ENCODE results near the gene CDH12. TPM values are rescaled to one million over a fixed set of nuclear protein-coding genes. Genes with fewer than 3 reads are reported as not detected.
"Not testable (repeated sequence)": the region's sequence is repeated elsewhere in the genome, so short reads cannot be mapped to it uniquely, and the experiment has no call there.

CDH12 gene
- total RNA-seq, 2 donors from 2014 or later, result 0.14 to 1.0 TPM

DNA sequence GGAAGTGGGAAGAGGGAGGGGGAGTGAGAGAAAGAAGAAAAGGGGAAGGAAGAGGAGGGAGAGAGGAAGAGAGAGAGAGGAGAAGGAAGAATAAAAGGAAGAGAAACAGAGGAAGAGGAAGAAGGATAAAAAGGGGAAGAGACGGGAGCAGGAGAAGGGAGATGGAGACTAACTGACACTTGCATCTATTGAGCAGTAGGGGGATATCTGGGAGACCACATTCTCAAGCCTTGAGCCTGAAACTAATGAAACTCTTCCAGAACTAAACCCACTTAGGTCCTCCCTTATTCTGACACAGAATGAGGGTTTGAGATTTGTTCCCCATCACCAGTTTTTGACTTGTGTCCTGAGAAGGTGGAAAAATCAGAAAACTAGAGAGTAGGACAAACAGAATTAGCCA, 533.3 kb downstream of the CDH12 start:
- no peak for DNase-seq (ENCODE audit: low spot score)
- no peaks in the 10 kb centered on the region for H3K9me3 ChIP-seq
- H3K27ac ChIP-seq, result no peak overlapping the region
- intact Hi-C loops (cut with DNase I), result no loop called here
- no peaks in the 10 kb centered on the region for H3K27me3 ChIP-seq (replicated peaks; ENCODE audit: insufficient read depth)
- TF ChIP-seq POLR2AphosphoS5 (IDR thresholded peaks at IDR 0.05) (no peak), POLR2A (IDR thresholded peaks at IDR 0.05) (no peak)
- TF ChIP-seq, protein P1, sequence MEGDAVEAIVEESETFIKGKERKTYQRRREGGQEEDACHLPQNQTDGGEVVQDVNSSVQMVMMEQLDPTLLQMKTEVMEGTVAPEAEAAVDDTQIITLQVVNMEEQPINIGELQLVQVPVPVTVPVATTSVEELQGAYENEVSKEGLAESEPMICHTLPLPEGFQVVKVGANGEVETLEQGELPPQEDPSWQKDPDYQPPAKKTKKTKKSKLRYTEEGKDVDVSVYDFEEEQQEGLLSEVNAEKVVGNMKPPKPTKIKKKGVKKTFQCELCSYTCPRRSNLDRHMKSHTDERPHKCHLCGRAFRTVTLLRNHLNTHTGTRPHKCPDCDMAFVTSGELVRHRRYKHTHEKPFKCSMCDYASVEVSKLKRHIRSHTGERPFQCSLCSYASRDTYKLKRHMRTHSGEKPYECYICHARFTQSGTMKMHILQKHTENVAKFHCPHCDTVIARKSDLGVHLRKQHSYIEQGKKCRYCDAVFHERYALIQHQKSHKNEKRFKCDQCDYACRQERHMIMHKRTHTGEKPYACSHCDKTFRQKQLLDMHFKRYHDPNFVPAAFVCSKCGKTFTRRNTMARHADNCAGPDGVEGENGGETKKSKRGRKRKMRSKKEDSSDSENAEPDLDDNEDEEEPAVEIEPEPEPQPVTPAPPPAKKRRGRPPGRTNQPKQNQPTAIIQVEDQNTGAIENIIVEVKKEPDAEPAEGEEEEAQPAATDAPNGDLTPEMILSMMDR (IDR thresholded peaks at IDR 0.05), result no peak
- H3K4me1 ChIP-seq (replicated peaks), result no peaks in the 10 kb centered on the region
- no peak overlapping the region for H3K4me3 ChIP-seq
- H3K36me3 ChIP-seq, result no peaks in the 10 kb centered on the region
- WGBS, result 31% methylated on average over 1 of the region's 1 CpG

DNA sequence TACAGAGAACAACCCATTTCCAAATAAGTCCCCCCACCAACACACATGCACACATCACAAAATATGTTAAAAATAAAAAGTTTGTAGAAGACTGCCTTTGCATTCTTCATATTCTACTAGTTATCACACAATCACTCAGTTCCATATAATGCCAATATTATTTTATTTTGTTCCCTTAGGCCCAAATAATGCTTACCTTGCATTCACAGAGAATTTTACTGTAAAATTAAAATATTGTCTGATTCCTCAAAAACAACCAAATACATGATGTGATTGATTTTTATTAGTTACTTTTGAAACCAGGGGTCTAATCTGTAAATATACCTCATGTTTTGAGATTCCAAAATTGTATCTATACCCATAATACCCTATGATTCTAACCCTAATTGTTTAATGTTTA, 536.9 kb downstream of the CDH12 start:
- no peaks in the 10 kb centered on the region for H3K9me3 ChIP-seq
- H3K27ac ChIP-seq, result no peak overlapping the region
- H3K4me3 ChIP-seq, result no peak overlapping the region
- TF ChIP-seq POLR2AphosphoS5 (IDR thresholded peaks at IDR 0.05) (no peak), POLR2A (IDR thresholded peaks at IDR 0.05) (no peak)
- TF ChIP-seq, protein P1 (IDR thresholded peaks at IDR 0.05), result no peak
- no peaks in the 10 kb centered on the region for H3K36me3 ChIP-seq
- intact Hi-C loops (cut with DNase I), result no loop called here
- no peaks in the 10 kb centered on the region for H3K4me1 ChIP-seq (replicated peaks)
- no peak for DNase-seq (ENCODE audit: low spot score)
- H3K27me3 ChIP-seq (replicated peaks; ENCODE audit: insufficient read depth), result no peaks in the 10 kb centered on the region

DNA sequence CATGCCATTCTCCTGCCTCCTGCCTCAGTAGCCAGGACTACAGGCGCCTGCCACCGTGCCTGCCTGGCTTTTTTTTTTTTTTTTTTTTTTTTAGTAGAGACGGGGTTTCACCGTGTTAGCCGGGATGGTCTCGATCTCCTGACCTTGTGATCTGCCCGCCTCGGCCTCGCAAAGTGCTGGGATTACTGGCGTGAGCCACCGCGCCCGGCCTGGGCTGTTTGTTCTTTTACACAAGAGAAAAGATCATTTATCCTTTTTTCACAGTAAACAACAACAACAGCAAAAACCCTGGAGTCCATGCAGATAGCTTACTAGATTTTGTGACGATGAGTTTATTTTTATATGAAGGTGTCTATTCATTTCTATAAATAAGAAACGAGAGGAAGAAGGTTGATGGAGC, 538.1 kb downstream of the CDH12 start:
- DNase-seq (ENCODE audit: low spot score); H3K4me1 ChIP-seq (replicated peaks); H3K27ac ChIP-seq; H3K4me3 ChIP-seq; H3K36me3 ChIP-seq; H3K27me3 ChIP-seq (replicated peaks; ENCODE audit: insufficient read depth); intact Hi-C loops (cut with DNase I); H3K9me3 ChIP-seq: not testable (repeated sequence)
- WGBS, result 92% methylated on average over 15 of the region's 15 CpGs

DNA sequence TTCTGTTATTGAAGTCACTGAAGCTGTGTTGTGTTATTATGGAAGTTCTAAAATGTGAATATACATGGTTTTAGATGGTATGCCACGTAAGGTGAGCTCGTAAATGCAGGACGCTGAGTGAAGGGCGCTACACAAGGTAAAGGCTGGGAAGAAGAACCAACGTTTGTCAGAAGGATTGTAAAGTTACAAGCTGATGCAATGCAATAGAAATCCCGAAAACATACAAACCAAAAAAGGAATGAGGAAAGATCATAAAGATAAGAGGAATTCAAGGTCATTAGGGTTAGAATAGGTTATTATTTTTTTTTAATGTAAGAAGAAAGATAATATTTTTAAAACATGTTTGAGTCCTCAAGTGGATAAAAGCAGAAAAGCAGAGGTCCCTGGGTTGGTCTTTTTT, 538.6 kb downstream of the CDH12 start:
- DNase-seq (ENCODE audit: low spot score), result no peak
- Histone ChIP-seq H3K9me3 (no peaks in the 10 kb centered on the region), H3K4me3 (no peak overlapping the region), H3K36me3 (no peaks in the 10 kb centered on the region), H3K27me3 (replicated peaks; ENCODE audit: insufficient read depth) (no peaks in the 10 kb centered on the region), H3K27ac (no peak overlapping the region), H3K4me1 (replicated peaks) (no peaks in the 10 kb centered on the region)
- TF ChIP-seq, protein P1 (IDR thresholded peaks at IDR 0.05), result no peak
- TF ChIP-seq POLR2AphosphoS5 (IDR thresholded peaks at IDR 0.05) (no peak), POLR2A (IDR thresholded peaks at IDR 0.05) (no peak)
- intact Hi-C loops (cut with DNase I), result no loop called here
- WGBS, result 71% methylated on average over 6 of the region's 6 CpGs

DNA sequence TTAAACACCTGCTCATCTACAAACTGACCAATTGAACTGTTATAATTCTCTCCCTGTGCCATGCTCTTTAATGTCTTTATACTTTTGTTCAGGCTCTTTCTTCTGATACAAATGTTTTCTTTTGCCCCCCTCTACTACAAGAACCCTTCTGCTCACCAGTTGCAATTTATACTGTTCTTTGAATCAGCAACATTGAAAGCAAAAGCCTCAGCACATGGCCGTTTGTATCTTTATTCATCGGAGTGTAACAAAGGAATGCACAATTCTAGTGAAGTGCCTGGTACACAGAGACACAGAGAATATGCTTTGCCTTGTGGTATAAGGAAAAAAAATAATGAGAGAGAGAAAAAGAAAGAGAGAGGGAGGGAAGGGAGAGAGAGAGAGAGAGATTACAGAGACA, 547.1 kb downstream of the CDH12 start:
- Histone ChIP-seq H3K36me3 (no peaks in the 10 kb centered on the region), H3K4me3 (no peak overlapping the region), H3K9me3 (no peaks in the 10 kb centered on the region), H3K27ac (no peak overlapping the region), H3K4me1 (replicated peaks) (no peaks in the 10 kb centered on the region), H3K27me3 (replicated peaks; ENCODE audit: insufficient read depth) (no peaks in the 10 kb centered on the region)
- no peak for DNase-seq (ENCODE audit: low spot score)
- TF ChIP-seq POLR2AphosphoS5 (IDR thresholded peaks at IDR 0.05), result no peak
- TF ChIP-seq, protein P1 (IDR thresholded peaks at IDR 0.05), result no peak
- TF ChIP-seq POLR2A (IDR thresholded peaks at IDR 0.05), result no peak
- WGBS, result 70% methylated on average over 2 of the region's 2 CpGs
- intact Hi-C loops (cut with DNase I), result no loop called here
